Fibroblast of the aortic adventitia (primary cell): ENCODE data around the gene ABCB9. TPM values are rescaled to one million over a fixed set of nuclear protein-coding genes. Genes with fewer than 3 reads are reported as not detected.

Source experiments
- DNase-seq: peaks from one replicate; pipeline ENCODE4 v3.0.0-alpha.2; 2010; ENCODE audit warnings: low read depth
- H3K4me3 ChIP-seq: 2 replicates; pipeline ENCODE4 v1.5.1; 2011; ENCODE audit warnings: low read depth, mild to moderate bottlenecking, control low read depth, low read length, moderate library complexity
- total RNA-seq: library from RNA; depleted of rRNA; stranded (reverse); fragments of >200 nt; gene quantifications from 2 replicates; pipeline ENCODE4 v1.2.3, GENCODE V29; 2012; ENCODE audit warnings: low replicate concordance
- TF ChIP-seq, protein P1 (sequence below): IDR thresholded peaks from 2 replicates; pipeline ENCODE4 v1.5.1; 2011; ENCODE audit warnings: mild to moderate bottlenecking, low read length, control low read depth, inconsistent platforms; ENCODE audit not compliant: insufficient read depth

The ABCB9 gene
- total RNA-seq, 1 donor: 10.3 TPM

DNA sequence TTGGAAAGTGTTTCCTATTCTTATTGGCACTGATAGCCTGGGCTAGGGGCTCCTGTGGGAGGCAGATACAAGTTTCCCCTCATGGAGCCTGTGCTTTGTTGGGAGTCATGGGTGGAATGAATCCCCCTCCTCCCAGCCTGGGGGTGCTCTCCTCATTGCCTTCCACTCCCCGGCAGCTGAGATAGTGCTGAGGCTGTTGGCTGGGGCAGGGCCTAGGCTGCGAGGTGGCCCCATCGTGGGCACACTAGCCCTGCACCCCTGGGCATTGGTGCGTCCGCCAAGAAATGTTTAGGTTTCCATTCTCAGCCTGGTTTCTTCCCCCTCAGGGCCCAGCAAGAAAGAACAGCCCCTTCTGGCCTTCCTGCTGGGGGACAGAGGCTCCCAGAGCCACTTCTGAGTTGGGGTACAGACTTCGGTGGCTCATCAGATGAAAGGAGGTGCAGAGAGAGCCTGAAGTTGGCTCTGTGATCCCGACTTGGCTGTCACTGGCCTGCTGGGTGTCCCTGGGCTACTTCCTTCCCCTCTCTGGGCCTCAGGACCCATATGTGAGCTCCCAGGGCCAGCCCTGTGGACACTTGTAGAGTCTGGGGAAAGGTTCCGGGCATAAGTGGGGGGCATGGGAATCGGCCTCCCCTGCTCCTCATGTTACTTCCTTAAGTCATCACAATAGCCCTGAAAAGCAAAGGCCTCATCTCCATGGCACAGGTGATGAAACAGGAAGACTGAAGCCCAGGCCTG lies 11.6 kb upstream of the ABCB9 start:
- TF ChIP-seq, protein P1, sequence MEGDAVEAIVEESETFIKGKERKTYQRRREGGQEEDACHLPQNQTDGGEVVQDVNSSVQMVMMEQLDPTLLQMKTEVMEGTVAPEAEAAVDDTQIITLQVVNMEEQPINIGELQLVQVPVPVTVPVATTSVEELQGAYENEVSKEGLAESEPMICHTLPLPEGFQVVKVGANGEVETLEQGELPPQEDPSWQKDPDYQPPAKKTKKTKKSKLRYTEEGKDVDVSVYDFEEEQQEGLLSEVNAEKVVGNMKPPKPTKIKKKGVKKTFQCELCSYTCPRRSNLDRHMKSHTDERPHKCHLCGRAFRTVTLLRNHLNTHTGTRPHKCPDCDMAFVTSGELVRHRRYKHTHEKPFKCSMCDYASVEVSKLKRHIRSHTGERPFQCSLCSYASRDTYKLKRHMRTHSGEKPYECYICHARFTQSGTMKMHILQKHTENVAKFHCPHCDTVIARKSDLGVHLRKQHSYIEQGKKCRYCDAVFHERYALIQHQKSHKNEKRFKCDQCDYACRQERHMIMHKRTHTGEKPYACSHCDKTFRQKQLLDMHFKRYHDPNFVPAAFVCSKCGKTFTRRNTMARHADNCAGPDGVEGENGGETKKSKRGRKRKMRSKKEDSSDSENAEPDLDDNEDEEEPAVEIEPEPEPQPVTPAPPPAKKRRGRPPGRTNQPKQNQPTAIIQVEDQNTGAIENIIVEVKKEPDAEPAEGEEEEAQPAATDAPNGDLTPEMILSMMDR: no peak
- no peak for DNase-seq
- H3K4me3 ChIP-seq: no peak overlapping the region

DNA sequence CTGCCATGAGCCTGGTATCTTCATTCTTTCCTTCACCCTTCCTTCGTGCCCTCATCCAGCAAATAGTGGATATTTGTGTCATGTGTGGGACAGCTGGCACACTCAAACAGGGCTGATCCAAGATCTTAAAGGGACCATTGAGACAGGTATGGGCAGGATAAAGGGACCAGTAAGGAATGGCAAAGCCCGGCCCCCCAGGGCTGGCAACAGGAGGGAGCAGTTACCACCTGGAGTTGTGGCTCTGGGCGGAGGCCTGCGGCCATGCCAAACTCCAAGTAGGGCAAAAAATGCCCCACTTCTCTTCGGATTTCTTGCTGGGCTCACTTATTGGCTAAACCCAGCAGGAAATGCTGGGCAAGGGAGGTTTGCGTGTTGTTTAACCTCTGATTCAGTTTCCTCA lies 10.9 kb upstream of the ABCB9 start:
- TF ChIP-seq, protein P1: no peak
- DNase-seq: no peak
- H3K4me3 ChIP-seq: no peak overlapping the region

DNA sequence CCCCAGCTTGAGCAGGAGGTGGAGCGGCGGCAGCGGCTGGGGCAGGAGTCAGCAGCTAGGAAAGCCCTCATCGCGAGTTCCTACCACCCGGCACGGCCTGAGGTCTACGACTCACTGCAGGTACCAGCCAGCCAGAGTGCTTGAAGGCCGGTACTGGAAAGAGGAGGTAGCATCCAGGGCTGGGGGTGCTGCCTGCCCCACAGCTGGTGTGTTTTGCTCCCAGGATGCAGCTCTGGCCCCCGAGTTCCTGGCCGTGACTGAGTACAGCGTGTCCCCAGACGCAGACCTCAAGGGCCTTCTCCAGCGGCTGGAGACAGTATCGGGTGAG lies 10.3 kb upstream of the ABCB9 start:
- peak overlapping the region; percentile 98 for H3K4me3 ChIP-seq
- TF ChIP-seq, protein P1: no peak
- no peak for DNase-seq

DNA sequence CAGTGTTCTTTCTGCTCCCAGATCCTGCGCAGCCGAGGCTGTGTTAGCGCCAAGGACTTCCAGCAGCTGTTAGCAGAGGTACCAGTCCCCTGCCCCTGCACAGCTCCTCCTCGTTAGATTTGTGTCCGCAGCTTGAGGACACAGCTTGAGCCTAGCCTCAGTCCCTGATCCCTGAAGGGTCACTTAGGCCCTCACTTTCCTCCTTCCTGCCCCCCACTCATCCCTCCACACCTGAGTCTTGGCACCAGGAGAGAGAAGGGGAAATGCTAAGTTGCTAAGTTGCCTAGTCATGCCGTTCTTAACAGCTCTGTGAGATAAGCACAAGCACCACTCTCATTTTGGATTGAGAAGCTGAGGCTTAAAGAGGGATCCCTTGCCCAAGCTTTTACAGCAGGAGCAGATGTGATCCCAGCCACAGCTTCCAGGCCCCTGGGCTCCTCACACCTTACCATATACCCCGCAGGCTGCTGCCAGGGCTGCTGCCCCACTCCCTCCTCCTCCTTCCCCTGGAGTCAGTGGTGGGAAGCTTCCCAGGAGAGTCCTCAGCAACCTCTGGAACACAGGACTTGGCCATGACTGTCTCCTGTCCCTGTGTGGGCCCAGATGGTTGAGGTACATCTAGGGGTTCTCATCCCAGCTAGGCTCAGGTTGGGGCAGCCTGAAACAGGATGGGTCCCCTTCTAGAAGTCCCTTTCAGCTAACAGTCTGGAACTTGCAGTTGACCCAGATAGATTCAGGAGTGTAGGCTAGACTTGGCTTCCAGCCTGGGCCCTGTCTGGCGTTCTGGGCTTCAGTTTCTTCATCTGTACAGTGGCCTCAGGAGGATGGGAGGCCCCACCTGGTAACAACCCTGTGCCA lies 9.8 kb upstream of the ABCB9 start:
- TF ChIP-seq, protein P1: no peak
- no peak for DNase-seq
- peak overlapping the region; percentile 98 for H3K4me3 ChIP-seq

DNA sequence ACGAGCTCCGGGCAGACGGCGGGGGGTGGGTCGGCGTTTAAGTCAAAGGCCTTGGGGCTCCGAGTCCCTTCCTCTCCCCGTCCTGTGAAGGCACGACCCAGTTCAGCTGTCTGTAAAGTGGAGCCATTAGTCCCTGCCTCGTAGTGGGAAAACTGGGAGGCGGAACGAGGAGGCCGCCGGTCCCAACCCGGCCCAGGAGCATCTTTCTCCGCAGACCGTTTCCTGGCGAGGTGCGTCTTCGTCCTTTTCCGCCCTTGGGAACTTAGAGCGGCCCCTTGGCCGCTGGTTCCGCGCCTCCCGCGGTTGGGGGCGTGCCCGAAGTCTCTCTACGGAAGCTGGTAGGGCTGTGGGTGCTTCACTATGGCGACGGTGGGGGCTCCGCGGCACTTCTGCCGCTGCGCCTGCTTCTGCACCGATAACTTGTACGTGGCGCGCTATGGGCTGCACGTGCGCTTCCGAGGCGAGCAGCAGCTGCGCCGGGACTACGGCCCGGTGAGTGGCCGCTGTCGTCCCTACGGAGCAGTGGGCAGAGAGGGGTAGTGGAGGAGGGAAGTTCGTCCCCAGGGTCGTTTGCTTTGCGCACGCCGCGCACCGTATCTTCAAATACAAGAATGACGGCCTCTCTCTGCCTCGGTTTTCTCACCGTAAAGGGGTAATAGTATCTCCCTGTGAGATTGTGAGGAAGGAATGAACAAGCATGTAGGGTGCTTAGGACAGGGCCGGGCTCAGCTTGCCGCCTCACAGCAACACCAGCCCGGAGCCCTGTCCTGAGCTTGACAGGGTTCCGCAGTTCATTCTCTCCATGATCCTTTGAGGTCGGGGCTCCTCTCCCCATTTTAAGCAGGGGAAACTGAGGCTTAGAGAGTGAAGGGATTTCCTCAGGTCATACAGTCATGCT lies 8.9 kb upstream of the ABCB9 start, which contains the start of gene OGFOD2:
Gene OGFOD2, plus strand, starts transcription at position 353 of the 898 bp plus-strand sequence. Its CDS starts 8 bp downstream, at position 361.
- TF ChIP-seq, protein P1: no peak
- DNase-seq: peak; percentile 89
- H3K4me3 ChIP-seq: peak within 1 kb of the TSS; percentile 98

DNA sequence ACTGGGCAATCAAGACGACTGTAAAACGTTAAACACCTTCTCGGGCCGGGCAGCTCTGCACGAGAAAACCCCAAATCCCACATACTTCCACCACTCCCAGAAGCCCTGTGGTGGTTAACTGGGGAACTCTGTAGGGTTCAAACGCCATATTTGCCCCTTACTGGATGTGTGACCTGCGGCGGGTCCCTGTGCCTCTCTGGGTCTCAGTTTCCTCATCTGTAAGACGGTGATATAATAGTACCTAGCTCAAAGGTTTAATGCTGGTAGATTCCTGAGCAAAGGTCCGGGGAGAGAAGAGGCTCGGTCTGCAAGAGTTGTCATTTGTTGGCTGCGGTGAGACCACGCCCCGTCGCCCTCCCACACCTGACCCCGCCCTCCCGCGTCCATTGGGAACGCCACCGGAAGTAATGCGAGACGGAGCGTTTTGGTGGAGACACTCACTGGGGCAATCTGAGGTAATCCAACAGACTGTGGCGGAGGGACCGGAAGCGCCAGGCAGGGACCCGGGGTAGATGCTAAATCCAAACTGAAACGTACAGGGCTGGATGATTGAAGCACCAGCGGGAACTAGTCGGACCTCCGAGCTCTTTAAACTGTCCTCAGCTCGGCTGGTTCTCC lies 8.1 kb upstream of the ABCB9 start:
- peak overlapping the region; percentile 98 for H3K4me3 ChIP-seq
- TF ChIP-seq, protein P1: no peak
- DNase-seq: peak; percentile 99
